WTC11 (cell line): ENCODE results near the gene LYPD6B. TPM values are rescaled to one million over a fixed set of nuclear protein-coding genes. Genes with fewer than 3 reads are reported as not detected.

Experiments used
- ATAC-seq: fragments of 200-7000 bp; cut with Tn5 transposase; 2 replicates; pipeline ENCODE4 v1.10.0; 2021; ENCODE audit warnings: mild to moderate bottlenecking, moderate library complexity
- CTCF ChIA-PET: fragments of 300-600 bp; sonication (Branson Sonifier 250); formaldehyde crosslinking; loops from one replicate; lab custom pipeline; 2021; ENCODE audit warnings: antibody characterized with exemption; lab: Charles Lee
- POLR2A ChIA-PET: fragments of 350-600 bp; sonication (Branson Sonifier 250); formaldehyde crosslinking; loops from one replicate; lab custom pipeline; 2021; ENCODE audit warnings: antibody characterized with exemption; lab: Charles Lee
- DNase-seq: peaks from one replicate; pipeline ENCODE4 v3.0.0; 2021; ENCODE audit warnings: low spot score
- H3K27ac Mint-ChIP-seq: 2 replicates; pipeline ENCODE4 v1.8.0; 2021; ENCODE audit warnings: mixed read lengths
- H3K27me3 Mint-ChIP-seq: 2 replicates; pipeline ENCODE4 v1.8.0; 2021; ENCODE audit warnings: low read depth, mild to moderate bottlenecking, moderate library complexity, mixed read lengths
- H3K36me3 Mint-ChIP-seq: 2 replicates; pipeline ENCODE4 v1.8.0; 2021; ENCODE audit warnings: mixed read lengths
- H3K4me1 Mint-ChIP-seq: 2 replicates; pipeline ENCODE4 v1.8.0; 2022; ENCODE audit warnings: mixed read lengths
- H3K4me3 Mint-ChIP-seq: 2 replicates; pipeline ENCODE4 v1.8.0; 2021; ENCODE audit warnings: mild to moderate bottlenecking, moderate library complexity, mixed read lengths
- H3K9me3 Mint-ChIP-seq: 2 replicates; pipeline ENCODE4 v1.8.0; 2021; ENCODE audit warnings: mixed read lengths
- ATF6 ChIP-seq: sonication (generic); formaldehyde crosslinking; IDR thresholded peaks from 2 replicates; pipeline ENCODE4 v1.8.1; 2023; ENCODE audit warnings: mild to moderate bottlenecking, missing genetic modification reagents
- CREM ChIP-seq: sonication (generic); formaldehyde crosslinking; IDR thresholded peaks from 2 replicates; pipeline ENCODE4 v1.8.1; 2022; ENCODE audit warnings: mild to moderate bottlenecking, missing genetic modification reagents, moderate library complexity
- EMX1 ChIP-seq: fragments of 250-450 bp; sonication (Bioruptor Pico); IDR thresholded peaks from 2 replicates; pipeline ENCODE4 v1.8.0; 2021; ENCODE audit warnings: mild to moderate bottlenecking
- ESRRA ChIP-seq: sonication (generic); formaldehyde crosslinking; IDR thresholded peaks from 2 replicates; pipeline ENCODE4 v1.8.1; 2022; ENCODE audit warnings: mild to moderate bottlenecking, missing genetic modification reagents, borderline replicate concordance
- FOXJ3 ChIP-seq: sonication (generic); formaldehyde crosslinking; IDR thresholded peaks from 2 replicates; pipeline ENCODE4 v1.9.0; 2021; ENCODE audit warnings: missing genetic modification reagents, mild to moderate bottlenecking, borderline replicate concordance
- HMGXB4 ChIP-seq: sonication (generic); formaldehyde crosslinking; IDR thresholded peaks from 2 replicates; pipeline ENCODE4 v1.8.1; 2023; ENCODE audit warnings: mild to moderate bottlenecking, moderate library complexity, missing genetic modification reagents
- JAZF1 ChIP-seq: fragments of 250-450 bp; sonication (Bioruptor Pico); IDR thresholded peaks from 2 replicates; pipeline ENCODE4 v1.9.0; 2021; ENCODE audit warnings: moderate library complexity, mild to moderate bottlenecking, inconsistent platforms
- NR2C2 ChIP-seq: sonication (generic); formaldehyde crosslinking; IDR thresholded peaks from 2 replicates; pipeline ENCODE4 v1.8.0; 2022; ENCODE audit warnings: mild to moderate bottlenecking, missing genetic modification reagents
- RORB ChIP-seq: fragments of 250-450 bp; sonication (Bioruptor Pico); IDR thresholded peaks from 2 replicates; pipeline ENCODE4 v1.9.0; 2021; ENCODE audit warnings: mild to moderate bottlenecking
- SP1 ChIP-seq: sonication (generic); formaldehyde crosslinking; conservative IDR thresholded peaks from 2 replicates; pipeline ENCODE4 v1.8.1; 2022; ENCODE audit warnings: missing genetic modification reagents
- ZBTB21 ChIP-seq: sonication (generic); formaldehyde crosslinking; IDR thresholded peaks from 2 replicates; pipeline ENCODE4 v1.8.1; 2023; ENCODE audit warnings: mild to moderate bottlenecking, missing genetic modification reagents, borderline replicate concordance
- ZNF317 ChIP-seq: sonication (generic); formaldehyde crosslinking; IDR thresholded peaks from 2 replicates; pipeline ENCODE4 v1.8.1; 2023; ENCODE audit warnings: low read depth, mild to moderate bottlenecking, moderate library complexity, missing genetic modification reagents, borderline replicate concordance
- ZNF423 ChIP-seq: fragments of 250-450 bp; sonication (Bioruptor Pico); IDR thresholded peaks from 2 replicates; pipeline ENCODE4 v2.1.2; 2022; ENCODE audit warnings: mild to moderate bottlenecking, moderate library complexity
- total RNA-seq: library from RNA; stranded (reverse); gene quantifications from 3 replicates; pipeline ENCODE4 v1.2.3, GENCODE V29; 2021
- TF ChIP-seq, protein P1 (sequence below): sonication (generic); formaldehyde crosslinking; IDR thresholded peaks from 2 replicates; pipeline ENCODE4 v1.8.1; 2022; ENCODE audit warnings: missing genetic modification reagents, borderline replicate concordance
- TF ChIP-seq, protein P2 (sequence below): sonication (generic); formaldehyde crosslinking; conservative IDR thresholded peaks from 2 replicates; pipeline ENCODE4 v1.8.1; 2022; ENCODE audit warnings: mild to moderate bottlenecking, missing genetic modification reagents
- TF ChIP-seq, protein P3 (sequence below): sonication (generic); formaldehyde crosslinking; IDR thresholded peaks from 2 replicates; pipeline ENCODE4 v1.8.0; 2023; ENCODE audit warnings: mild to moderate bottlenecking, missing genetic modification reagents
- TF ChIP-seq, protein P4 (sequence below): sonication (generic); formaldehyde crosslinking; IDR thresholded peaks from 2 replicates; pipeline ENCODE4 v1.8.1; 2023; ENCODE audit warnings: mild to moderate bottlenecking, missing genetic modification reagents, moderate library complexity
- TF ChIP-seq, protein P5 (sequence below): fragments of 250-450 bp; sonication (Bioruptor Pico); IDR thresholded peaks from 2 replicates; pipeline ENCODE4 v1.9.0; 2021; ENCODE audit warnings: mild to moderate bottlenecking
- TF ChIP-seq, protein P6 (sequence below): sonication (generic); formaldehyde crosslinking; IDR thresholded peaks from 2 replicates; pipeline ENCODE4 v1.8.0; 2022; ENCODE audit warnings: mild to moderate bottlenecking, missing genetic modification reagents
- TF ChIP-seq, protein P7 (sequence below): fragments of 250-450 bp; sonication (Bioruptor Pico); IDR thresholded peaks from 2 replicates; pipeline ENCODE4 v1.9.0; 2021; ENCODE audit warnings: moderate library complexity, mild to moderate bottlenecking, inconsistent platforms, borderline replicate concordance

LYPD6B gene
- total RNA-seq, 1 experiment from 2014 or later, result 1.6 TPM

DNA sequence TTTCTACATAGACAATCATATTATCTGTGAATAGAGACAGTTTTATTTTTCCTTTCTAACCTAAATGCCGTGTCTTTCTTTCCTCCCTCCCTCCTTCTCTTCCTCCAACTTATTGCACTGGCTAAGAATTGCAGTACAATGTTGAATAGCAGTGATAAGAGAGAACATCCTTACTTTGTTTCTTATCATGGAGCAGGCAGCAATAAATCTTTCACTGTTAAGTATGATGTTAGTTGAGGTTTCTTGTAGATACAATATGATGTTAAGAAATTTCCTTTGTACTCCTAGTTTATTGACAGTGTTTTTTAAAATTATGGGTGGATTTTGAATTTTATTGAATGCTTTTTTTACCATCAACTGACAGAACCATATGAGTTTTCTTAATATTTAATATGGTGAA is 6.0 kb downstream of the LYPD6B start:
- TF ChIP-seq EMX1 (no peak), ZNF423 (CRISPR knock-in tag) (no peak), SP1 (CRISPR knock-in tag) (no peak), ZBTB21 (CRISPR knock-in tag) (no peak), JAZF1 (no peak)
- peaks cover 20% of the 10 kb centered on the region for H3K9me3 Mint-ChIP-seq
- H3K36me3 Mint-ChIP-seq, result peaks cover 3% of the 10 kb centered on the region; the same call in 1 of the 2 replicates
- ATAC-seq (no peak), DNase-seq (no peak)
- H3K27ac Mint-ChIP-seq, result no peak overlapping the region
- POLR2A ChIA-PET, result no interaction called here
- H3K27me3 Mint-ChIP-seq, result peaks cover 10% of the 10 kb centered on the region
- no peaks in the 10 kb centered on the region for H3K4me1 Mint-ChIP-seq
- H3K4me3 Mint-ChIP-seq, result no peak overlapping the region
- CTCF ChIA-PET, result no interaction called here

DNA sequence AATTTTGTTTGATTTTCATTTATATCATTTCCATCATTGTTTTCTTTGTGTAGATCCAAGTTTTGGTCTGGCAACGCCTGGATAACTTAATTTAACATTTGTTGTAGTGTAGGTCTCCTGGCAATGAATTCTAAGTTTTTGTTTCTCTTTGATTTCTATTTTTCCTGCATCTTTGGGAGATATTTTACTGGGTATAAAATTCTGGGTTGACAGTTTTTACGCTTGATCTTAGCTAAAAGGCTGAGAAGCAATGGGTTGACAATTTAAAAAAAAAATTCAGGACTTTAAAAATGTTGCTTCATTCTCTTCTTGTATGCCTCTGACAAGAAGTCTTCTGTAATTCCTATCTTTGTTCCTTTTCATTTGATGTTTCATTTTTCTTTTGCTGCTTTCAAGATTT is 8.6 kb downstream of the LYPD6B start:
- ChIA-PET CTCF (no interaction called here), POLR2A (no interaction called here)
- TF ChIP-seq, protein P1, sequence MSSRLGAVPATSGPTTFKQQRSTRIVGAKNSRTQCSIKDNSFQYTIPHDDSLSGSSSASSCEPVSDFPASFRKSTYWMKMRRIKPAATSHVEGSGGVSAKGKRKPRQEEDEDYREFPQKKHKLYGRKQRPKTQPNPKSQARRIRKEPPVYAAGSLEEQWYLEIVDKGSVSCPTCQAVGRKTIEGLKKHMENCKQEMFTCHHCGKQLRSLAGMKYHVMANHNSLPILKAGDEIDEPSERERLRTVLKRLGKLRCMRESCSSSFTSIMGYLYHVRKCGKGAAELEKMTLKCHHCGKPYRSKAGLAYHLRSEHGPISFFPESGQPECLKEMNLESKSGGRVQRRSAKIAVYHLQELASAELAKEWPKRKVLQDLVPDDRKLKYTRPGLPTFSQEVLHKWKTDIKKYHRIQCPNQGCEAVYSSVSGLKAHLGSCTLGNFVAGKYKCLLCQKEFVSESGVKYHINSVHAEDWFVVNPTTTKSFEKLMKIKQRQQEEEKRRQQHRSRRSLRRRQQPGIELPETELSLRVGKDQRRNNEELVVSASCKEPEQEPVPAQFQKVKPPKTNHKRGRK (CRISPR knock-in tag), result no peak
- ATAC-seq (no peak), DNase-seq (no peak)
- no peaks in the 10 kb centered on the region for H3K4me1 Mint-ChIP-seq
- H3K27me3 Mint-ChIP-seq, result no peaks in the 10 kb centered on the region
- peaks cover 3% of the 10 kb centered on the region; the same call in 1 of the 2 replicates for H3K36me3 Mint-ChIP-seq
- H3K27ac Mint-ChIP-seq, result no peak overlapping the region
- H3K9me3 Mint-ChIP-seq, result peaks cover 20% of the 10 kb centered on the region
- no peak overlapping the region for H3K4me3 Mint-ChIP-seq

DNA sequence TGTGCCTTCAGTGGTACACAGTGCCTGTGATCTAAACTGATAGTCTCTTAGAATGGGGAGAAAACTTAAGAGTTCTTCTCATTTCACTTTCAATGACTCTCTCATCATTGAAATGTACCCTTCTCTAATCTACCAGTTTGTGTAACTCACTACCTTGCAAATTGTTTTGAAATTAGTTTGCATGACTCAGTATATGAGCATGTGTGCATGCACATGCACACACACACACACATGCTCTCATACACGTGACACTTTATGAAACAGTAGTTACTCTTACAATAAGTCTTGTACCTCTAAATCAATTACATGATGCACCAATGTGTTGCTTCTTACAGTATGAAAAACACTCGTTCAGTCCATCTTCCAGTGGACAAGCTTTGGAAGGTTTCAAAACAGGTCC is 10.6 kb downstream of the LYPD6B start:
- H3K4me1 Mint-ChIP-seq, result no peaks in the 10 kb centered on the region
- ChIA-PET POLR2A (no interaction called here), CTCF (interaction anchor here (1.4 kb wide), 1 partner anchor 8 kb away, joined by 7 read pairs; no protein-coding TSS in a partner anchor)
- DNase-seq (no peak), ATAC-seq (no peak)
- H3K4me3 Mint-ChIP-seq, result no peak overlapping the region
- no peaks in the 10 kb centered on the region for H3K27me3 Mint-ChIP-seq
- H3K9me3 Mint-ChIP-seq, result peaks cover 20% of the 10 kb centered on the region
- peaks cover 3% of the 10 kb centered on the region; the same call in 1 of the 2 replicates for H3K36me3 Mint-ChIP-seq
- no peak overlapping the region for H3K27ac Mint-ChIP-seq
- TF ChIP-seq, protein P2, sequence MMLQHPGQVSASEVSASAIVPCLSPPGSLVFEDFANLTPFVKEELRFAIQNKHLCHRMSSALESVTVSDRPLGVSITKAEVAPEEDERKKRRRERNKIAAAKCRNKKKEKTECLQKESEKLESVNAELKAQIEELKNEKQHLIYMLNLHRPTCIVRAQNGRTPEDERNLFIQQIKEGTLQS (CRISPR knock-in tag), result no peak
- TF ChIP-seq FOXJ3, result no peak
- no peak for TF ChIP-seq NR2C2 (CRISPR knock-in tag)
- TF ChIP-seq, protein P3, sequence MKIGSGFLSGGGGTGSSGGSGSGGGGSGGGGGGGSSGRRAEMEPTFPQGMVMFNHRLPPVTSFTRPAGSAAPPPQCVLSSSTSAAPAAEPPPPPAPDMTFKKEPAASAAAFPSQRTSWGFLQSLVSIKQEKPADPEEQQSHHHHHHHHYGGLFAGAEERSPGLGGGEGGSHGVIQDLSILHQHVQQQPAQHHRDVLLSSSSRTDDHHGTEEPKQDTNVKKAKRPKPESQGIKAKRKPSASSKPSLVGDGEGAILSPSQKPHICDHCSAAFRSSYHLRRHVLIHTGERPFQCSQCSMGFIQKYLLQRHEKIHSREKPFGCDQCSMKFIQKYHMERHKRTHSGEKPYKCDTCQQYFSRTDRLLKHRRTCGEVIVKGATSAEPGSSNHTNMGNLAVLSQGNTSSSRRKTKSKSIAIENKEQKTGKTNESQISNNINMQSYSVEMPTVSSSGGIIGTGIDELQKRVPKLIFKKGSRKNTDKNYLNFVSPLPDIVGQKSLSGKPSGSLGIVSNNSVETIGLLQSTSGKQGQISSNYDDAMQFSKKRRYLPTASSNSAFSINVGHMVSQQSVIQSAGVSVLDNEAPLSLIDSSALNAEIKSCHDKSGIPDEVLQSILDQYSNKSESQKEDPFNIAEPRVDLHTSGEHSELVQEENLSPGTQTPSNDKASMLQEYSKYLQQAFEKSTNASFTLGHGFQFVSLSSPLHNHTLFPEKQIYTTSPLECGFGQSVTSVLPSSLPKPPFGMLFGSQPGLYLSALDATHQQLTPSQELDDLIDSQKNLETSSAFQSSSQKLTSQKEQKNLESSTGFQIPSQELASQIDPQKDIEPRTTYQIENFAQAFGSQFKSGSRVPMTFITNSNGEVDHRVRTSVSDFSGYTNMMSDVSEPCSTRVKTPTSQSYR, result no peak
- TF ChIP-seq, protein P4, sequence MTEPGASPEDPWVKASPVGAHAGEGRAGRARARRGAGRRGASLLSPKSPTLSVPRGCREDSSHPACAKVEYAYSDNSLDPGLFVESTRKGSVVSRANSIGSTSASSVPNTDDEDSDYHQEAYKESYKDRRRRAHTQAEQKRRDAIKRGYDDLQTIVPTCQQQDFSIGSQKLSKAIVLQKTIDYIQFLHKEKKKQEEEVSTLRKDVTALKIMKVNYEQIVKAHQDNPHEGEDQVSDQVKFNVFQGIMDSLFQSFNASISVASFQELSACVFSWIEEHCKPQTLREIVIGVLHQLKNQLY (CRISPR knock-in tag), result no peak
- TF ChIP-seq, protein P5, sequence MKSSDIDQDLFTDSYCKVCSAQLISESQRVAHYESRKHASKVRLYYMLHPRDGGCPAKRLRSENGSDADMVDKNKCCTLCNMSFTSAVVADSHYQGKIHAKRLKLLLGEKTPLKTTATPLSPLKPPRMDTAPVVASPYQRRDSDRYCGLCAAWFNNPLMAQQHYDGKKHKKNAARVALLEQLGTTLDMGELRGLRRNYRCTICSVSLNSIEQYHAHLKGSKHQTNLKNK (CRISPR knock-in tag), result no peak
- TF ChIP-seq RORB (CRISPR knock-in tag), result no peak
- no peak for TF ChIP-seq HMGXB4 (CRISPR knock-in tag)
- no peak for TF ChIP-seq ZNF317
- no peak for TF ChIP-seq ESRRA (CRISPR knock-in tag)
- TF ChIP-seq CREM (CRISPR knock-in tag), result no peak
- no peak for TF ChIP-seq ATF6
- TF ChIP-seq, protein P6, sequence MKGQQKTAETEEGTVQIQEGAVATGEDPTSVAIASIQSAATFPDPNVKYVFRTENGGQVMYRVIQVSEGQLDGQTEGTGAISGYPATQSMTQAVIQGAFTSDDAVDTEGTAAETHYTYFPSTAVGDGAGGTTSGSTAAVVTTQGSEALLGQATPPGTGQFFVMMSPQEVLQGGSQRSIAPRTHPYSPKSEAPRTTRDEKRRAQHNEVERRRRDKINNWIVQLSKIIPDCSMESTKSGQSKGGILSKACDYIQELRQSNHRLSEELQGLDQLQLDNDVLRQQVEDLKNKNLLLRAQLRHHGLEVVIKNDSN (CRISPR knock-in tag), result no peak
- TF ChIP-seq, protein P7, sequence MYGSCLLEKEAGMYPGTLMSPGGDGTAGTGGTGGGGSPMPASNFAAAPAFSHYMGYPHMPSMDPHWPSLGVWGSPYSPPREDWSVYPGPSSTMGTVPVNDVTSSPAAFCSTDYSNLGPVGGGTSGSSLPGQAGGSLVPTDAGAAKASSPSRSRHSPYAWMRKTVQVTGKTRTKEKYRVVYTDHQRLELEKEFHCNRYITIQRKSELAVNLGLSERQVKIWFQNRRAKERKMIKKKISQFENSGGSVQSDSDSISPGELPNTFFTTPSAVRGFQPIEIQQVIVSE (CRISPR knock-in tag), result no peak
